AG04449 (cell line): ENCODE results near the gene WASF2.

Source experiments
- CTCF ChIA-PET: fragments of 350-600 bp; formaldehyde crosslinking; extraction: SDS; loops from one replicate; lab custom pipeline; 2021; ENCODE audit warnings: antibody characterized with exemption; lab: Yijun Ruan, JAX
- POLR2A ChIA-PET: fragments of 400-600, 350-600 bp; formaldehyde crosslinking; extraction: SDS; loops from one replicate; lab custom pipeline; 2020; ENCODE audit warnings: antibody characterized with exemption, inconsistent platforms; lab: Yijun Ruan, JAX
- DNase-seq: peaks from one replicate; pipeline ENCODE4 v3.0.0-alpha.2; 2010; ENCODE audit warnings: low read depth, low spot score
- H3K4me3 ChIP-seq: 2 replicates; pipeline ENCODE4 v1.5.1; 2011; ENCODE audit warnings: low read depth, mild to moderate bottlenecking, control low read depth, low read length
- TF ChIP-seq, protein P1 (sequence below): IDR thresholded peaks from one replicate; pipeline ENCODE4 v1.5.1; 2011; ENCODE audit warnings: mild to moderate bottlenecking, moderate library complexity, low read length, control low read depth, inconsistent platforms; ENCODE audit not compliant: insufficient read depth; ENCODE audit errors: missing control alignments

Gene WASF2

DNA sequence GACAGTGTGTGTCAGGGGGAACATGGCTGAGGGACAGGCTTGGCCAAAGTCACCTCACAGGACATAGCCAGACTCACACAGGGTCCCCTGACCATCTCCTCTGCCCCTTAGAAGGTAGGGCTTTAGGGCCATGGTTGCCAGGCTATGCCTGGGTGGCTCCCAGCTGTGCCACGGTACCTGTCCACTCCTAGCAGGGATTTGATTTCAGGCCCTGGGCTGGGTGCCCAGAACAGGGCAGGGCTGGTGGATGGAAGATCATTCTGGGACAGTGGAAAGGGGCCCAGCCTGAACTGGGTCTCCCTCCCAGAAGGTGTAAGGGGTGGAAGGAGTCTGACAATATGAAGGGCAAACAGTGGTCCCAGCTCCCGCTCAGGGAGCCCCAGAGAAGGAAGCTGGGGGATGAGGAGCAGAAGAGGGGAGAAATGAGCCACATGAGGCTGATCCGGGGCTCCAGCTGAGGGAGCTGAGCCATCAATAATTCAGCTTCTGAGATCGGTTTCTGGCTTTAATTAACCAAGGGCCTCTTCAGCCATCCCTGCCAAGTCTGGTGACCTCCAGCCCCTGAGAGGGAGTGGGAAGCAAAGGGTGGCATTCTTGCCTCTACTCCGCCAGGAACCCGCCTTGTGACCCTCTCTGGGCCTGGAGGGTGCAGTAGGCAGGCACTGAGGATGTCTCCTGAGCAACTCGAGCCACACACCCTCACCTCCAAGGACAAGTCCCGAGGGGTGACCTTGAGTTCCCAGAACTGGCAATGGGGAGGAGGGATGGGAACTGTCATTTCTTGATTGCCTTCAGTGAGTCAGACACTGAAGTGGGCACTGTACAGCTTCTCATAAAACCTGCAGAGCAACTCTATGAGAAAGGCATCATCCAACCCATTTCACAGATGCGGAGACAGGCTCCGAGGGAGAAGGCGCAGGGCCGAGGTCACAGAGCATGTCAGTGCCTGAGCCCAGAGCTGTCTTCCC is 108.9 kb downstream of the WASF2 start:
- TF ChIP-seq, protein P1, sequence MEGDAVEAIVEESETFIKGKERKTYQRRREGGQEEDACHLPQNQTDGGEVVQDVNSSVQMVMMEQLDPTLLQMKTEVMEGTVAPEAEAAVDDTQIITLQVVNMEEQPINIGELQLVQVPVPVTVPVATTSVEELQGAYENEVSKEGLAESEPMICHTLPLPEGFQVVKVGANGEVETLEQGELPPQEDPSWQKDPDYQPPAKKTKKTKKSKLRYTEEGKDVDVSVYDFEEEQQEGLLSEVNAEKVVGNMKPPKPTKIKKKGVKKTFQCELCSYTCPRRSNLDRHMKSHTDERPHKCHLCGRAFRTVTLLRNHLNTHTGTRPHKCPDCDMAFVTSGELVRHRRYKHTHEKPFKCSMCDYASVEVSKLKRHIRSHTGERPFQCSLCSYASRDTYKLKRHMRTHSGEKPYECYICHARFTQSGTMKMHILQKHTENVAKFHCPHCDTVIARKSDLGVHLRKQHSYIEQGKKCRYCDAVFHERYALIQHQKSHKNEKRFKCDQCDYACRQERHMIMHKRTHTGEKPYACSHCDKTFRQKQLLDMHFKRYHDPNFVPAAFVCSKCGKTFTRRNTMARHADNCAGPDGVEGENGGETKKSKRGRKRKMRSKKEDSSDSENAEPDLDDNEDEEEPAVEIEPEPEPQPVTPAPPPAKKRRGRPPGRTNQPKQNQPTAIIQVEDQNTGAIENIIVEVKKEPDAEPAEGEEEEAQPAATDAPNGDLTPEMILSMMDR, result no peak
- no peak for DNase-seq
- H3K4me3 ChIP-seq, result no peak overlapping the region
- CTCF ChIA-PET, result interaction anchor here (0.7 to 15.9 kb wide), 8 partner anchors 10 to 82 kb away, joined by 3 to 442 read pairs (median 6); partner anchors contain the start of gene MAP3K6
- POLR2A ChIA-PET, result no interaction called here

DNA sequence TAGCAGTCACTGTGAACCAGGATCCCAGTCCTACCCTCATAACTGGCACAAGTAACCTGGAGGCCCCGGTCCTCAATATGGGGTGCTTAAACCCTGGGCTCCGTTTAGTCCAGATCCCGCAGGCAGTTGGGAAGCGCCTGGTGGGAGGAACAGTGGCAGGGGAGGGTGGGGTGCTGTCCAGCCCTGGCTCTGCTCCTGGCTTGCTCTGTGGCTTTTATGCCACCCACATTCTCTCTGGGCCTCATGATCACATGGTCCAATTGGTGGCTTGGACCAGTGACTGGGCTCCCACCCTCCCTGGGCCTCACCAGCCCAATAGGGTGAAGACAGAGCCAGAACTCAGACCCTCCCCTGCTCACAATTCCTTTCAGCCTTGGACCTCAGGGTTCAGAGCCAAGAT is 109.7 kb downstream of the WASF2 start:
- ChIA-PET CTCF (interaction anchor here (0.6 to 15.9 kb wide), 4 partner anchors 15 to 128 kb away, joined by 3 to 442 read pairs (median 4); no protein-coding TSS in a partner anchor), POLR2A (no interaction called here)
- no peak overlapping the region for H3K4me3 ChIP-seq
- TF ChIP-seq, protein P1, result no peak
- no peak for DNase-seq

DNA sequence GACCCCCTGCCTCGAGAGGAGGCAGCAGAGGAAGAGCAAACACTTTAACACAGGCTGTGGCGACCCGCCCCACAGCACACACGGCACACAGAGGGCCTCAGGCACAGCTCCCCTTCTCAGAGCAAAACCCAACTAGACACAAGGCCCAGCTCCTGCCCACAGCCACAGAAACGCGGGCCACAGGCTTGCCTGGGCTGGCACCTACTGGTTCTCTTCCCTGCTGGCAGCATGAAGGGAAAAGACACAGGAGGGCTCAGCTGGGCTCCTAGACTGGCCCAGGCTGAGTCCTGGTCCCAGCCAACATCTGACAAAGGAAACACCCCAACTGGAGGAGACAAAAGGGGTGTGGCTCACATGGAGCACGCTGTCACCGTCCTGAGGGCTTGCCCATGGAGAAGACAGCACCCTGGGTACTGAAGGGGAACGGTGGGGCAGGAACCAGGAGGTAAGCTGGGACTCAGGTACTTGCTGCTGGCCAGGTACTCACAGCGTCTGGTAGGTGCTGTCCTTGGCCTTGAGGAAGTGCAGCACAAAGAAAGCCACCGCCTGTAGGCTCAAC is 110.3 kb downstream of the WASF2 start:
- H3K4me3 ChIP-seq, result no peak overlapping the region
- no peak for DNase-seq
- TF ChIP-seq, protein P1, result no peak
- CTCF ChIA-PET, result interaction anchor here (0.6 to 15.9 kb wide), 6 partner anchors 7 to 129 kb away, joined by 3 to 442 read pairs (median 4); no protein-coding TSS in a partner anchor
- POLR2A ChIA-PET, result no interaction called here

DNA sequence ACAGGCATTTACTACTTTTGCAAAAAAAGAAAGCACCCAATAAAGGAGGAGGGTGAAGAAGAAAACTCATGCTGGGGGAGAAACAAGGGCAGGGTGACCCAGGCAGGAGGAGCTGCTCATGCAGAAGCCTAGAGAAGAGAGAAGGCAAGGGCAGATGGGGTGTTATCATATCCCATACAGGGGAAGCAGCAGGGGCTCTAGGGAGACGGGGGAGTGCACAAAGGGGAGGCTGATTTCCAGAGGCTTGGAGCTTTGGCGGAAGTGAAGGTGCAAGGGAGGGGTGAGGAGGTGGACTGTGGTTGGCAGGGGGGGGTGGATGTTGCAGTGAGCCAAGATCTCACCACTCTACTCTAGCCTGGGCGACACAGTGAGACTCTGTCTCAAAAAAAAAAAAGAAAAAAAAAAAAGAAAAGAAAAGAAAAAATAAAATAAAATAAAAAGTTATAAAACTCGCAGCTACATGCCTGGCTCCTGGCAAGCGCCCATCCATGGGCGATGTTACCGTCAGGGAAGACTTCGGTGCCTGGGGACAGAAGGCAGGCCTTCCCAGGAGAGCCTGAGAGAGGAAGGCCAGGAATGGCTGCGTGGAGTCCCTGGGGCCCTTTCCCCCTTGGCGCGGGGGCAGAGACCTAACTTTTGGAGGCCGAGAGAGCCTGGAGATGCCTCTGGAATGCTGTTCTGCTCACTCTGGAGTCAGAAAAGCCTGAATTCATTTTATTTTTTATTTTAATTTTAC is 112.0 kb downstream of the WASF2 start:
- ChIA-PET POLR2A (no interaction called here), CTCF (interaction anchor here (0.7 to 15.9 kb wide), 9 partner anchors 9 to 230 kb away, joined by 3 to 442 read pairs (median 4); partner anchors contain the start of gene MAP3K6)
- TF ChIP-seq, protein P1, result no peak
- H3K4me3 ChIP-seq, result no peak overlapping the region
- no peak for DNase-seq

DNA sequence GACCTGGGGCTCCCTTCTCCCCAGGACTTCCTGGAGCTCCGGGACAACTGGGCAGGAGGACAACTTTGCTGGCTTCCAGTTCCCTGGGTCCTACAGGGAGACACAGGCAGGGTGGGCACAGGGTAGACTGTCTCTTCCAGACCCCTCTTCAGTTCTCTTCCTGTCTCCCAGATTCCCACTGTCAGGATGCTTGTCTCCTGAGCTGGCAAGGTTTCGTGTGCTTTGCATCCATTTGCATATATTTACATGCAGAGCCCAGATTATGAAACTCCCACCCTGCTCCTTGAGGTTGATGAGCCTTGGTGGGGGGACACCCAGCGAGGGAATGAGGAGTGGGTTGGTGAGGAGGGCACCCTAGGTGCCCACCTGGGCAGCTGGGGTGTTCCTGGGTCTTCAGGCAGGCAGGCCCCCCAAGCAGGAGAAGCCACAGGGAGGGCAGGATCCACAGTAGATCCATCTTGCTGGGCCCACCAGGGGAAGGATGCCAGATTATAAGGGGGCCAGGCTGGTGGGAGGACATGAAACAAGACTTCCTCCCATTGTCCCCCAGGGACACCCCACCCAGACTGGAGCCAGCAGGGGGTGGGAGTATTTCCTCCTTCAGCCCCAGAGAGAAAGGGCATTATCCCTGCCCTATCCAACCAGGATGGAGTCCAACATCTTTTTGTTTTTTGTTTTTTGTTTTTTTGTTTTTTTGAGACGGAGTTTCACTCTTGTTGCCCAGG is 115.4 kb downstream of the WASF2 start, which contains the start of gene FCN3:
Gene FCN3, minus strand, starts transcription at position 463 of the 725 bp plus-strand sequence. Its CDS starts 6 bp downstream, at position 457.
- ChIA-PET CTCF (interaction anchor here (0.8 to 6.0 kb wide), 6 partner anchors 8 to 230 kb away, joined by 3 to 32 read pairs (median 4); partner anchors contain the start of genes AHDC1, GPR3 and MAP3K6), POLR2A (no interaction called here)
- DNase-seq, result no peak

More for the DNA sequence above, 115.4 kb downstream of the WASF2 start, which contains the start of gene FCN3:
- H3K4me3 ChIP-seq, result no peak within 1 kb of the TSS
- TF ChIP-seq, protein P1, result no peak
